H1 (cell line): ENCODE measurements around the gene CNIH3. TPM values are rescaled to one million over a fixed set of nuclear protein-coding genes. Genes with fewer than 3 reads are reported as not detected.

Experiments
- CBX5 ChIP-seq: fragments of 300-800, 300-1000 bp; sonication (generic); IDR thresholded peaks from 2 replicates; pipeline ENCODE4 v1.7.1; 2016; ENCODE audit warnings: antibody characterized with exemption, low read length, low read depth
- CEBPB ChIP-seq: IDR thresholded peaks from 2 replicates; pipeline ENCODE4 v1.6.1; 2012; ENCODE audit warnings: low read depth, low read length
- CHD7 ChIP-seq: fragments of 300-600 bp; sonication (generic); IDR thresholded peaks from 2 replicates; pipeline ENCODE4 v1.7.1; 2012; ENCODE audit warnings: low read length, moderate library complexity, mild to moderate bottlenecking, inconsistent platforms; ENCODE audit not compliant: insufficient replicate concordance
- KDM4A ChIP-seq: IDR thresholded peaks from one replicate; pipeline ENCODE4 v1.7.1; 2012; ENCODE audit warnings: low read depth, mild to moderate bottlenecking, moderate library complexity, low read length, inconsistent platforms; ENCODE audit not compliant: severe bottlenecking
- SIRT6 ChIP-seq: IDR thresholded peaks from one replicate; pipeline ENCODE4 v1.7.1; 2012; ENCODE audit warnings: low read length, inconsistent platforms
- polyA plus RNA-seq, 7 experiments: library from polyadenylated mRNA; depleted of rRNA in 3 of 7; stranded (reverse) in 5 of 7; unstranded in 2 of 7; fragments of >200 nt in 5 of 7; fragments of 200-250 nt in 2 of 7; gene quantifications; 1 replicate in 5 of 7; 2 replicates in 1 of 7; 4 replicates in 1 of 7; pipeline versions ENCODE4 v1.2.1 to v1.2.3, GENCODE V29; 2011 to 2013; ENCODE audit warnings: missing spikeins in 2 of 7, mixed read lengths in 2 of 7
- total RNA-seq: library from RNA; stranded (reverse); fragmentation: NEBNext Ultra II Directional; extraction: Animal tissue kit (Norgen Biotek cat#: 25700); gene quantifications from 2 replicates; pipeline ENCODE4 v1.2.1, GENCODE V29; 2021

Gene CNIH3
- total and polyA plus RNA-seq, 2 of the 8 experiments (the other 6 are each of a cell fraction or from before 2014, with no cell fraction given) = 3.7 to 5.6 TPM

- TF ChIP-seq CHD7 (no peak), KDM4A (no peak), SIRT6 (no peak), CEBPB (no peak), CBX5 (no peak)
- TF ChIP-seq, all 59 proteins: peak for 0
These were observed 74.5 kb downstream of the CNIH3 start (continued) for GRCh38 chr1:224690576-224690975.
